HEK293 (cell line): Measurements from ENCODE around the gene ELL2.

Source experiments
- GLIS2 ChIP-seq: fragments of 450-650 bp; formaldehyde crosslinking; IDR thresholded peaks from 2 replicates; pipeline ENCODE4 v1.5.1; 2016; ENCODE audit warnings: missing biosample characterization, missing genetic modification characterization
- ZBTB20 ChIP-seq: fragments of 450-650 bp; formaldehyde crosslinking; IDR thresholded peaks from 2 replicates; pipeline ENCODE4 v1.5.1; 2016; ENCODE audit warnings: missing biosample characterization, missing genetic modification characterization
- ZNF114 ChIP-seq: fragments of 450-650 bp; formaldehyde crosslinking; IDR thresholded peaks from 2 replicates; pipeline ENCODE4 v1.5.0; 2017; ENCODE audit warnings: missing biosample characterization, missing genetic modification characterization
- ZNF121 ChIP-seq: fragments of 450-650 bp; formaldehyde crosslinking; IDR thresholded peaks from 2 replicates; pipeline ENCODE4 v1.5.1; 2016; ENCODE audit warnings: missing biosample characterization, missing genetic modification characterization
- ZNF19 ChIP-seq: fragments of 450-650 bp; formaldehyde crosslinking; IDR thresholded peaks from 2 replicates; pipeline ENCODE4; 2016; ENCODE audit warnings: missing biosample characterization, missing genetic modification characterization, low read depth
- ZNF48 ChIP-seq: fragments of 450-650 bp; formaldehyde crosslinking; IDR thresholded peaks from 2 replicates; pipeline ENCODE4 v1.5.1; 2016; ENCODE audit warnings: missing biosample characterization, missing genetic modification characterization
- ZNF585B ChIP-seq: fragments of 450-650 bp; formaldehyde crosslinking; IDR thresholded peaks from 2 replicates; pipeline ENCODE4 v1.5.1; 2016; ENCODE audit warnings: missing biosample characterization, missing genetic modification characterization
- TF ChIP-seq, protein P1 (sequence below): fragments of 450-650 bp; formaldehyde crosslinking; IDR thresholded peaks from 2 replicates; pipeline ENCODE4 v1.5.1; 2017; ENCODE audit warnings: missing biosample characterization, missing genetic modification characterization
- TF ChIP-seq, protein P2 (sequence below): fragments of 450-650 bp; formaldehyde crosslinking; IDR thresholded peaks from 2 replicates; pipeline ENCODE4 v1.5.1; 2016; ENCODE audit warnings: missing biosample characterization, missing genetic modification characterization
- TF ChIP-seq, protein P3 (sequence below): fragments of 450-650 bp; formaldehyde crosslinking; IDR thresholded peaks from 2 replicates; pipeline ENCODE4 v1.5.1; 2016; ENCODE audit warnings: missing biosample characterization, missing genetic modification characterization
- TF ChIP-seq, protein P4 (sequence below): fragments of 450-650 bp; formaldehyde crosslinking; IDR thresholded peaks from 2 replicates; pipeline ENCODE4 v1.5.1; 2017; ENCODE audit warnings: missing biosample characterization, missing genetic modification characterization

DNA sequence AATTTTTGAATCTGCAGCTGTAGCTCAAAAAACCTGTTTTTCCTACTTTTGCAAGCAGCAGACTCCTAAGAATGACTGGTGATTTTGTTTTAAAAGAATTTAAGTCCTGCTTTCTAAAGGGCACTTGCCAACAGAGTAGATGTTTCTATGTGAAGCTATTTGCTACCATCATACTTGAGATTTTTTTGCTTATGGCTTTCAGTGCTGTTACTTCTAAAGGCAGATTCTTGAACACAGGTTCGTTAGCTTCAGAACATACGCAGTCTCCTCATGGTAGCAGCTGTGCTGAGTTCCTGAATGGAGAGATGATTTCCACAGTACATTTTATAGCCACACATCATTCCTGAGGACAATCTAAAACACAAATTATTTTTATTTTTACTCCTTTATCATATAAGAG lies 24.4 kb upstream of the ELL2 start:
- TF ChIP-seq, protein P1, sequence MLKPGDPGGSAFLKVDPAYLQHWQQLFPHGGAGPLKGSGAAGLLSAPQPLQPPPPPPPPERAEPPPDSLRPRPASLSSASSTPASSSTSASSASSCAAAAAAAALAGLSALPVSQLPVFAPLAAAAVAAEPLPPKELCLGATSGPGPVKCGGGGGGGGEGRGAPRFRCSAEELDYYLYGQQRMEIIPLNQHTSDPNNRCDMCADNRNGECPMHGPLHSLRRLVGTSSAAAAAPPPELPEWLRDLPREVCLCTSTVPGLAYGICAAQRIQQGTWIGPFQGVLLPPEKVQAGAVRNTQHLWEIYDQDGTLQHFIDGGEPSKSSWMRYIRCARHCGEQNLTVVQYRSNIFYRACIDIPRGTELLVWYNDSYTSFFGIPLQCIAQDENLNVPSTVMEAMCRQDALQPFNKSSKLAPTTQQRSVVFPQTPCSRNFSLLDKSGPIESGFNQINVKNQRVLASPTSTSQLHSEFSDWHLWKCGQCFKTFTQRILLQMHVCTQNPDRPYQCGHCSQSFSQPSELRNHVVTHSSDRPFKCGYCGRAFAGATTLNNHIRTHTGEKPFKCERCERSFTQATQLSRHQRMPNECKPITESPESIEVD: no peak
- no peak for TF ChIP-seq ZBTB20 (tag by site-specific recombination)
- no peak for TF ChIP-seq GLIS2 (tag by site-specific recombination)
- TF ChIP-seq, protein P2, sequence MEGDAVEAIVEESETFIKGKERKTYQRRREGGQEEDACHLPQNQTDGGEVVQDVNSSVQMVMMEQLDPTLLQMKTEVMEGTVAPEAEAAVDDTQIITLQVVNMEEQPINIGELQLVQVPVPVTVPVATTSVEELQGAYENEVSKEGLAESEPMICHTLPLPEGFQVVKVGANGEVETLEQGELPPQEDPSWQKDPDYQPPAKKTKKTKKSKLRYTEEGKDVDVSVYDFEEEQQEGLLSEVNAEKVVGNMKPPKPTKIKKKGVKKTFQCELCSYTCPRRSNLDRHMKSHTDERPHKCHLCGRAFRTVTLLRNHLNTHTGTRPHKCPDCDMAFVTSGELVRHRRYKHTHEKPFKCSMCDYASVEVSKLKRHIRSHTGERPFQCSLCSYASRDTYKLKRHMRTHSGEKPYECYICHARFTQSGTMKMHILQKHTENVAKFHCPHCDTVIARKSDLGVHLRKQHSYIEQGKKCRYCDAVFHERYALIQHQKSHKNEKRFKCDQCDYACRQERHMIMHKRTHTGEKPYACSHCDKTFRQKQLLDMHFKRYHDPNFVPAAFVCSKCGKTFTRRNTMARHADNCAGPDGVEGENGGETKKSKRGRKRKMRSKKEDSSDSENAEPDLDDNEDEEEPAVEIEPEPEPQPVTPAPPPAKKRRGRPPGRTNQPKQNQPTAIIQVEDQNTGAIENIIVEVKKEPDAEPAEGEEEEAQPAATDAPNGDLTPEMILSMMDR (tag by site-specific recombination): no peak
- TF ChIP-seq, protein P3, sequence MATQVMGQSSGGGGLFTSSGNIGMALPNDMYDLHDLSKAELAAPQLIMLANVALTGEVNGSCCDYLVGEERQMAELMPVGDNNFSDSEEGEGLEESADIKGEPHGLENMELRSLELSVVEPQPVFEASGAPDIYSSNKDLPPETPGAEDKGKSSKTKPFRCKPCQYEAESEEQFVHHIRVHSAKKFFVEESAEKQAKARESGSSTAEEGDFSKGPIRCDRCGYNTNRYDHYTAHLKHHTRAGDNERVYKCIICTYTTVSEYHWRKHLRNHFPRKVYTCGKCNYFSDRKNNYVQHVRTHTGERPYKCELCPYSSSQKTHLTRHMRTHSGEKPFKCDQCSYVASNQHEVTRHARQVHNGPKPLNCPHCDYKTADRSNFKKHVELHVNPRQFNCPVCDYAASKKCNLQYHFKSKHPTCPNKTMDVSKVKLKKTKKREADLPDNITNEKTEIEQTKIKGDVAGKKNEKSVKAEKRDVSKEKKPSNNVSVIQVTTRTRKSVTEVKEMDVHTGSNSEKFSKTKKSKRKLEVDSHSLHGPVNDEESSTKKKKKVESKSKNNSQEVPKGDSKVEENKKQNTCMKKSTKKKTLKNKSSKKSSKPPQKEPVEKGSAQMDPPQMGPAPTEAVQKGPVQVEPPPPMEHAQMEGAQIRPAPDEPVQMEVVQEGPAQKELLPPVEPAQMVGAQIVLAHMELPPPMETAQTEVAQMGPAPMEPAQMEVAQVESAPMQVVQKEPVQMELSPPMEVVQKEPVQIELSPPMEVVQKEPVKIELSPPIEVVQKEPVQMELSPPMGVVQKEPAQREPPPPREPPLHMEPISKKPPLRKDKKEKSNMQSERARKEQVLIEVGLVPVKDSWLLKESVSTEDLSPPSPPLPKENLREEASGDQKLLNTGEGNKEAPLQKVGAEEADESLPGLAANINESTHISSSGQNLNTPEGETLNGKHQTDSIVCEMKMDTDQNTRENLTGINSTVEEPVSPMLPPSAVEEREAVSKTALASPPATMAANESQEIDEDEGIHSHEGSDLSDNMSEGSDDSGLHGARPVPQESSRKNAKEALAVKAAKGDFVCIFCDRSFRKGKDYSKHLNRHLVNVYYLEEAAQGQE (tag by site-specific recombination): no peak
- no peak for TF ChIP-seq ZNF114 (tag by site-specific recombination)
- no peak for TF ChIP-seq ZNF48 (tag by site-specific recombination)
- TF ChIP-seq, protein P4, sequence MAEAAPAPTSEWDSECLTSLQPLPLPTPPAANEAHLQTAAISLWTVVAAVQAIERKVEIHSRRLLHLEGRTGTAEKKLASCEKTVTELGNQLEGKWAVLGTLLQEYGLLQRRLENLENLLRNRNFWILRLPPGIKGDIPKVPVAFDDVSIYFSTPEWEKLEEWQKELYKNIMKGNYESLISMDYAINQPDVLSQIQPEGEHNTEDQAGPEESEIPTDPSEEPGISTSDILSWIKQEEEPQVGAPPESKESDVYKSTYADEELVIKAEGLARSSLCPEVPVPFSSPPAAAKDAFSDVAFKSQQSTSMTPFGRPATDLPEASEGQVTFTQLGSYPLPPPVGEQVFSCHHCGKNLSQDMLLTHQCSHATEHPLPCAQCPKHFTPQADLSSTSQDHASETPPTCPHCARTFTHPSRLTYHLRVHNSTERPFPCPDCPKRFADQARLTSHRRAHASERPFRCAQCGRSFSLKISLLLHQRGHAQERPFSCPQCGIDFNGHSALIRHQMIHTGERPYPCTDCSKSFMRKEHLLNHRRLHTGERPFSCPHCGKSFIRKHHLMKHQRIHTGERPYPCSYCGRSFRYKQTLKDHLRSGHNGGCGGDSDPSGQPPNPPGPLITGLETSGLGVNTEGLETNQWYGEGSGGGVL (tag by site-specific recombination): no peak
- TF ChIP-seq ZNF585B (tag by site-specific recombination): no peak
- TF ChIP-seq ZNF121 (tag by site-specific recombination): no peak
- no peak for TF ChIP-seq ZNF19 (tag by site-specific recombination)
